ENCODE measurements around the gene MIS18A.
"Not testable (repeated sequence)": the region's sequence is repeated elsewhere in the genome, so short reads cannot be mapped to it uniquely, and the experiment has no call there.

Gene MIS18A

DNA sequence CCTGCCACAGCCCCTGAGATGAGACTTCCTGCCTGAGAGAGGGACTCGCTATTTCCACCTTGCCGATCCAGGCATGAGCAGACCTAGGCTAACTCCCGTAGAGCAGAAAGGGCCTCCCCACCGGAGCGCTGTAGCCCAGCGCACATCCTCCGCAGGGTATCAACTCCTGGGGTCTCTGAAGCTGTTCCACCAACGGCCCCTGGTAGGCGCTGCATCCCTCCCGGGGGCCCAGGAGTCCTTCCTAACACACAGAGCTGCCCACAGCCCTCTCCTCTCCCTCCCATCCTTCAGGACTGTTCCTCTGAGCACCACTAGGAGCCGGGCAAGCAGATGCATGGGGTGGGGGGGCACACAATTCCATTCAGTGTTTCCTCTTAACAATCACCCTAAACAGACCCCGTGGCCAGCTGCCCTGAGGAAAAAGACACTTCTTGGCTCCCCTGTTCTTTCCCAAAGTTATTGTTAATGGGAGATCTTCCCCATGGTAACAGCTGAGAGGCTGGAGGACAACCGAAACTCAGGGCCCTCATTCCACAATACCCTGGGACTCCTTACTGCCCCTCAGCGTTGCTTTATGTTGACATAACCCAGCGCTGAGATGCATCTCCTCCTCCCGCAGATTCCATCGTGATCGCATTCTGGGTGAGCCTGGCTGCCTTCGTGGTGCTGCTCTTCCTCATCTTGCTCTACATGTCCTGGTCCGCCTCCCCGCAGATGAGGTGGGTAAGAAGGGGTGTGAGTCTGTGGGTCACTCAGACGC, 27.4 kb upstream of the MIS18A start:
- DNase-seq (ENCODE audit: low read depth in 4 of 4, low spot score in 1 of 4), result no peak

DNA sequence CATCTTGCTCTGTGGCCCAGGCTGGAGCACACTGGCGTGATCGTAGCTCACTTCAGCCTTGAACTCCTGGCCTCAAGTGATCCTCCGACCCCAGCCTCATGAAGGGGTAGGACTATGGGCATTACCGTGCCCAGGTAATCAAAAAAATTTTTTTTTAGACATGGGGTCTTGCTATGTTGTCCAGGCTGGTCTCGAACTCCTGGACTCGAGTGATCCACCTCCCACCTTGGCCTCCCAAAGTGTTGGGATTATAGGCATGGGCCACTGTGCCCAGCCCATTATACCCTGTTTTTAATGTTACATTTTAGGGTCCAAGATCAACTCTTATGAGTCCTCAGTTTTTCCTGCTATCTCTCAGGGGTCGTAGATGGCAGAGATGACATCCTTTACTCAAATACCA, 26.1 kb upstream of the MIS18A start:
- DNase-seq (ENCODE audit: low read depth in 4 of 4, low spot score in 1 of 4), result no peak

DNA sequence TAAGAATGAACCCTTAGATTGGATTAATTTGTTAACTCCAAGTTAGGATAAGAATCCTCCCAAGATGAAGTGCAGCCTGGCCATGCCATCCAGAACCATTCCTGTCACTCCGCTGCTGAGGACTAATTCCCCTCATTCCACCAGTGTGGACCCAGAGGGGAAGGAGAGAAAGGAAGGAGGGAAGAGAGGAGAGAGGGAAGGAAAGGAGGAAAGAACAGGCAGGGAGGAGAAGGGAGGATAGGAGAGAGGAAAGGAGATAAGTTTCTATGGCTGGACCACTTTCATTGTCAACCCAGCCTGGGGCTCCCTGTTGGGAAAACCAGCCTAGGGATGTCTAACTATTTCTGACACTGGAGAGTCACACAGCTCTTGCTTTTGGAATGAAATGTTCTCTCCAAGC, 24.5 kb upstream of the MIS18A start:
- no peak for DNase-seq (ENCODE audit: low read depth in 4 of 4, low spot score in 1 of 4)

DNA sequence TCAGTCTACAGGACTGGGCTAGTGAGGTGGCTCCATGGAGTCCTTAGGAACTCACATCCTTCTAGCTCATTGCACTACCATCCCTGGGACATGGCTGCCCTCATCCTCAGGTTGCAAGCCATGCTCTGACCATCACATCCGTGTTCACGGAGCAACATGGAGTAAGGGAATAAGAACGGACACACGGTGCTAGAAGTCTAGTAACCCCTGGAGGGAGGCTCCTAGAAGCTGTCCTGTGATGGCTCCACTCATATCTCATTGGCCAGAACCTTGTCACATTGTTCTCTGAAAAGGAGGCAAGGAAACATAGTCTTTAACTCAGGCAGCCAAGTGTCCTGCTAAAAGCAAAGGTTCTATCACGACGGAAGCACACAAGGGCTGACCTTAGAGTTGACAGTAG, 23.7 kb upstream of the MIS18A start:
- DNase-seq (ENCODE audit: low read depth in 4 of 4, low spot score in 1 of 4), result no peak

DNA sequence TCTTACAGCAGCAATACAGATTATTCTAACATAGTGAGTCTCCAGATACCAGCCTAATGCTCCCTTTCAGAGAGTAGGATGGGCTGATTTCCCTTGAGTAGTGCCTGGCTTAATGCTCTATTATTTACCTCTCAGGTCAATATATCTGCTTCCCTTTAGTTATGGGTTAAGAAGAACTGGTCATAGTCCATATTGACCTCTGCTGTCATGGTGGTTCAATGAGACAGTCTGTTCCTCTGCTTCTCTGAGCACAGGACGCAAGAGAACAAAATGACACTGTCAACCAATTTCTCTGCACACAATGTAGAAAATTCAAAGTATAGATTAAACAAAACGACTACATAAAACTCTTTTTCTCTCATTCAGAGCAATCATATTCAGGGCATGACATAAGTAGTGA, 22.7 kb upstream of the MIS18A start:
- DNase-seq (ENCODE audit: low read depth in 4 of 4, low spot score in 1 of 4), result no peak

DNA sequence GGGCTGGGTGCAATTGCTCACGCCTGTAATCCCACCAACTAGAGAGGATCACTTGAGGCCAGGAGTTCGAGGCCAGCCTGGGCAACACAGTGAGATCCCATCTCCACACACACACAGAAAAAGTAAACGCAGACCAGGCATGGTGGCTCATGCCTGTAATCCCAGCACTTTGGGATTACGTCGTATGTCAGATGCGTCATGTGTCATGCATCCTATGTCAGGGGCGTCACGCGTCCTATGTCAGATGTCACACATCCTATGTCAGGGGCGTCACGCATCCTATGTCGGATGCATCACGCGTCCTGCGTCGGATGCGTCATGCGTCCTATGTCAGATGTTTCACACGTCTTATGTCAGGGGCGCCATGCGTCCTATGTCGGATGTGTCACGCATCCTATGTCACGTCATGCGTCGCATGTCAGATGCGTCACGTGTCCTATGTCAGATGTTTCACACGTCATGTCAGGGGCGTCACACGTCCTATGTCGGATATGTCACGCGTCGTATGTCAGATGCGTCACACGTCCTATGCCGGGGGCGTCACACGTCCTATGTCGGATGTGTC, 21.4 kb upstream of the MIS18A start:
- no peak for DNase-seq (ENCODE audit: low read depth in 4 of 4, low spot score in 1 of 4)

DNA sequence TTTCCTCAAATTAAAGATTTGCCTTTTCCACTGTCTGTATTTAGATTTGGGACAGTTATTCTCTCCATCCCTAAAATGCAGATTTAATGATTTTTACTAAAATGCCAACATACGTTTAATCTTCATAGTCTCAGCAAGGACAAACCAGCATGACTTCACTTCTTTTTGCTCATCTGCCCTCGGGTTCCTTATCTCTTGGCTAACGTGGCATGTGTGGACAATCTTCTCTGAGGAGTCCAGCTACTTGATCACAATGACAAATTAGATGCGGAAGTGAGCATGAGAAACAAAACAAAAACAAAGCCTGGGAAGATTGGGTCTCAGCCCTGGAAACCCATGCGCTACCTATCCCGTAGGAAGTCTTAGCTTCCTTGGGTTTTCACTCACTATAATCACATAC, 20.8 kb upstream of the MIS18A start:
- no peak for DNase-seq (ENCODE audit: low read depth in 4 of 4, low spot score in 1 of 4)

DNA sequence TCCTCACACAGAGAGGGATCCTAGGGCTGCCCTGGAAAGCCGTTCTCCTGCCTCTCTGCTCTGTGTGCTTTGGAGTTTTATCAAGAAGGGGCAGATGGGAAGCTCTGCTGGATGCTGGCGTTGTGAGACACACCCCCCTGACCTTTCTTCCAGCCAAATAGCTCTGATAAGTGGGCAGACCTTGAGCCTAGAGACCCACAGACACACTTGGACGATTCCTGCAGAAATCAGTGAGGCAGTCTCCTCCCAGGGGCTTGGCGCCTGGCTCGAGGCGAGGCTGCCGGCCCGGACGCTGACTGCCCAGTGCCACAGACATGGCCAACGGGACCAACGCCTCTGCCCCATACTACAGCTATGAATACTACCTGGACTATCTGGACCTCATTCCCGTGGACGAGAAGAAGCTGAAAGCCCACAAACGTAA, 19.8 kb upstream of the MIS18A start, which contains the start of gene MRAP:
MRAP (plus strand) TSS at position 198 of the 424 bp plus-strand sequence; CDS start at position 315, 117 bp downstream.
- no peak for DNase-seq (ENCODE audit: low read depth in 4 of 4, low spot score in 1 of 4)

DNA sequence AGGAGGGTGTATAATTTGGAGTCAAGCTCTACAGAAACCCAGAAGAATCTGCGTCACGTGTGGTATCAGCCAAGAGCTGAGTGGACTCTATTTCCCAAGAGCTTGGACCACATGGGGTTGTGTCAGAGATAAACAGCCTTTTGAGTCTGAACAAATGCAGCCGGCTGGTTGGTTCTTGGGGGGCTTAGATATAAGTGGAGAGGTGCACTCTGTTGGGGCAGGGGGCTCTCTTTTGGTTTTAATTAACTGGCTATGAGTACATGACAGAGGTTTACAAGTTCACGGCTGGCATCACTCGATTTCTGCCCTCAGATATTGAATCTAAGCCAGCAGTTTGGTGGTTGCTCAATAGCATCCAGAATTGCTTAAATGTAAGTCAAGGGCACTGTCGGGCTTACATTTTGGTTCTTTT, 19.3 kb upstream of the MIS18A start:
- DNase-seq (ENCODE audit: low read depth in 4 of 4, low spot score in 1 of 4), result no peak

DNA sequence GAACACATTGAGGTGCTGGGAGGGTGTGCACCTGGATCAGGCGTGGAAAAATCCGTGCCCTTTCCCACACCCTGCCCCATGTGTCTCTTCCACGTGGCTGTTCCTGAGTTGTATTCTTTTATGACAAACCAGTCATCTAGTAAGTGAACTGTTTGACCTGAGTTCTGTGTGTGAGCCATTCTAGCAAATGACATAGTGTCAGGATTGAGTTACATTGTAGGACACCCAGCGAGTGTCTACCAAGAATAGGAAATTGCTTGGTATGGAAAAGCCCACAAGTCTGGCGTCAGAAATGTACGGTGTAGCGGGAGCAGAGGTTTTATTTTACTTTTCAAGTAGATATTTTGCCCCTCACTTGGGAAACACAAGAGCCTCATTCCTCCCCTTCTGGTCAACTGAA, 18.6 kb upstream of the MIS18A start:
- DNase-seq (ENCODE audit: low read depth in 4 of 4, low spot score in 1 of 4), result no peak

DNA sequence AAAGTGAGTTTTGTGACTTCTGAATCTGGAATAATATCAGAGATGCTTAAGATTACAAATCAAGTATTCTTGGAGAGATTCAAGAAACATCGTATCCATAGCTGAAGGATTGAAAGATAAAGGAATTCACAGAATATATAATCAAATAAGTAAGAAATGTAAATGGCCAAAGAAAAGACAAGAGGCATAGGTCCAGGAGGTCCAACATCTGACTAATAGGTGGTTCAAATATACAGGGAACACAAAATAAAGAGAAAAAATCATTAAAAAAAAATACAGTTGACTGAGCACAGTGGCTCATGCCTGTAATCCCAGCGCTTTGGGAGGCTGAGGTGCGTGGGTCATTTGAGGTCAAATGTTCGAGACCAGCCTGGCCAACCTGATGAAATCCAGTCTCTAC, 6.6 kb upstream of the MIS18A start:
- DNase-seq (ENCODE audit: low read depth in 4 of 4, low spot score in 1 of 4), result no peak

DNA sequence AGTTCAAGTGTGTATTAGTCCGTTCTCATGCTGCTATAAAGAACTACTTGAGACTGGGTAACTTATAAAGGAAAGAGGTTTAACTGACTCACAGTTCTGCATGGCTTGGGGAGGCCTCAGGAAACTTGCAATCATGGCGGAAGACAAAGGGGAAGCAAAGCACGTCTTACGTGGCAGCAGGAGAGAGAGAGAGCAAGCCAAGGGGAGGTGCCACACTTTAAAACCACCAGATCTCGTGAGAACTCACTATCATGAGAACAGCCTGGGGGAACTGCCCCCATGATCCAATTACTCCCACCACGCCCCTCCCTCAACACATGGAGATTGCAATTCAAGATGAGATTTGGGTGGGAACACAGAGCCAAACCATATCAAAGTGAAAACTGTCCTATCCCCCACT, 4.1 kb upstream of the MIS18A start:
- no peak for DNase-seq (ENCODE audit: low read depth in 4 of 4, low spot score in 1 of 4)

DNA sequence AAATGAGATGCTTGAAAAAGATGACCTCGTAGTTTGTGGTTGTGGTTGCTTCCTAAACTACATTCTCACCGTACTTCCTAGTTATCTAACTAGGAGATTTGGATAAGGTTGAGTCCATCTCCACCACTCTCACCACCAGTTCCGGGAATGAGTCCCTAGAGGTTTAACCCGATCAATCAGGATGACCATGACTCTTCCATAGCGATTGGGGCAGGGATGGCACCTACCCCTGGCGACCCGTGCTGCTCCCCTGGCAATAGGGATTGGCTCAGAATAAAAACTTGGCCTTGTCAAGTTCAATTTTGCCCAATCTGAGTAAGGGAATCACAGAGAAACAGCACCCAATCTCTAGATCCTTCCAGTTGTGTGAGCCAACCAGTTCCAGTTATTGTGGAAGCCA, 2.7 kb upstream of the MIS18A start:
- no peak for DNase-seq (ENCODE audit: low read depth in 4 of 4, low spot score in 1 of 4)

DNA sequence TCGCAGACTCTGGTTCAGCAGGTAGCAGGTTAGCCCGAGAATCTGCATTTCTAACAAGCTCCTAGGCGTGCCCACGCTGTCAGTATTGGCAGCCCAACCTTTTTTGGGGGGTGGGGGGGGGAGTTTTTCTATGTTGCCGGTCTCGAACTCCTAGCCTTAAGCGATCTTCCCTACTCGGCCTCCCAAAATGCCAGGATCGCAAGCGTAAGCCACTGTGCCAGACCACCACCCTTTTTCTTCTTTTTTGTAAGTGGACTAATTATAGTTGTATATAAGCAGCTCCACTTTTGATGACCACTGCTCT, 480 bp upstream of the MIS18A start:
- DNase-seq (ENCODE audit: low read depth in 4 of 4, low spot score in 1 of 4), result no peak

DNA sequence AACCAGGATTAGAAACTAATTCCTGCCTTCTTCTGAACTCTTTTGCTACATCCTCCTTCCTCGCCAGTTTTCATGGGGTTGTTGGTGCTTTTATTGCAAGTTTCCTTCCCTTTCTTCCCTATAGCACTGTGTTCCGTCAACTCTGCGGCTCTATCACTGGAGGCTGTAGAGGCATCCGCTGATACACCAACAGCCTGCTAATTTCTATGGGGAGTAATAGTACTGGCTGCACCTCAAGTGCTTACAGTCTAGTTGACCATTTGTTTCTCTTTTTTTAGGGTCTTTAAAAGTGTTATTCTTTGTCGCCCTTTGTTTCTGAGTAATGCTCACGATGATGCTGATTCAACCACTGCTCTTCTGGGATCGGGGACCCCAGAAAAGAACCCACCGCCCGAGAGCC, 746 bp downstream of the MIS18A start:
- DNase-seq (ENCODE audit: low read depth in 4 of 4, low spot score in 1 of 4), result no peak

DNA sequence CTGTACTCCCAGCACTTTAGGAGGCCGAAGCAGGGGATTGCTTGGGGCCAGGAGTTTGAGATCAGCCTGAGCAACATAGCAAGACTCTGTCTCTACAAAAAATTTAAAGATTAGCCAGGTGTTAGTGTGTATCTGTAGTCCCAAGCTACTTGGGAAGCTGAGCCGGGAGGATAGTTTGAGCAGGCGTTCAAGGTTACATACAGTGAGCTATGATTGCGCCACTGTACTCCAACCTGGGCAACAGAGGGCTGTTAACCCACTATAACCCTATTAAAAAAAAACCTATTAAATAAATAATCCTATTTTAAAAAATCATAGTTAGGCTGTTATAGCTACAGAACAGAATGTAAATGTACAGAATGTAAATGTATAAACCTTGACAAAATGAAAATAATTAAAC, 2.2 kb downstream of the MIS18A start:
- no peak for DNase-seq (ENCODE audit: low read depth in 4 of 4, low spot score in 1 of 4)

DNA sequence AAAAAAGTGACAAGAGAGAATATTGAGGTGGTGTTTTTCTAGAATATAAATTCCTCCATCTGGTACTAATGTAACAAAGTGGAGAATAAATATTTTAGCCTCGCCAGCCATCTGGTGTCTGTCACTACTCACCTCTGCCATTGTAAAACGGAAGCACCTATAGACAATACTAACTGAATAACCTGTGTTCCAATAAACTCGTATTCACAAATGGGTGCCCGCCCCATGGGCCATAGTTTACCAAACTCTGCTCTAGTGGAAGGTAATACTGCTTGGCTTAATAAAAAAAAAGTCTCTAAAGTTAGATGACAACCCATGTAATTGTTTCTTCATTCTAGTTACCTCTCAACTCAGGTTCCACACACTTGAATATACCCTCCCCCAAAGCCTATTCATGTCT, 8.1 kb downstream of the MIS18A start:
- DNase-seq (ENCODE audit: low read depth in 4 of 4, low spot score in 1 of 4), result no peak

DNA sequence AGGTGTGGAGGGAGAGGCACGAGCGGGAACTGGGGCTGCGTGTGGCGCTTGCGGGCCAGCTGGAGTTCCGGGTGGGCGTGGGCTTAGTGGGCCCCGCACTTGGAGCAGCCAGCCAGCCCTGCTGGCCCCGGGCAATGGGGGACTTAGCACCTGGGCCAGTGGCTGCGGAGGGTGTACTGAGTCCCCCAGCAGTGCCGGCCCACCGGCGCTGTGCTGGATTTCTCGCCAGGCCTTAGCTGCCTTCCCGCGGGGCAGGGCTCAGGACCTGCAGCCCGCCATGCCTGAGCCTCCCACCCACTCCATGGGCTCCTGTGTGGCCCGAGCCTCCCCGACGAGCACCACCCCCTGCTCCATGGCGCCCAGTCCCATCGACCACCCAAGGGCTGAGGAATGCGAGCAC, 13.5 kb downstream of the MIS18A start:
- not testable (repeated sequence) for DNase-seq (ENCODE audit: low read depth in 4 of 4, low spot score in 1 of 4)

DNA sequence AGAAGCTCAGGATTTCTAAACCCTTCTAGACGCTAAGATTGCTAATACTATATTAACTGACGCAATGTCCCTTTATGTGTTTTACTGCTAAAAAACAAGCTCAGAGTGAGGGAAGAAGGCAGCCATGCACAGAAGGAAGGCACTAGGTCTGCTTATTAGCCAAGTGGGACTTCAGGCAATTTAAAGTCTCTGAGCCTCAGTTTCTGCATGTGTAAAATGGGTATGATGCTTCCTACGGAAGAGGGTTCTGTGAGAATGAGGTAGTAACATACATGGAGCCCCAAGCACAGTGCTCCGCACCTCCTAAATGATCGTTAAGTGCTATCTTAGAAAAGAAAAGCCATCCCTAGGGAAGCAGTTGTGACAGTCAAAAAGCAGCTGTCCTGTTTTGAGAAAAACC, 16.9 kb downstream of the MIS18A start:
- no peak for DNase-seq (ENCODE audit: low read depth in 4 of 4, low spot score in 1 of 4)

DNA sequence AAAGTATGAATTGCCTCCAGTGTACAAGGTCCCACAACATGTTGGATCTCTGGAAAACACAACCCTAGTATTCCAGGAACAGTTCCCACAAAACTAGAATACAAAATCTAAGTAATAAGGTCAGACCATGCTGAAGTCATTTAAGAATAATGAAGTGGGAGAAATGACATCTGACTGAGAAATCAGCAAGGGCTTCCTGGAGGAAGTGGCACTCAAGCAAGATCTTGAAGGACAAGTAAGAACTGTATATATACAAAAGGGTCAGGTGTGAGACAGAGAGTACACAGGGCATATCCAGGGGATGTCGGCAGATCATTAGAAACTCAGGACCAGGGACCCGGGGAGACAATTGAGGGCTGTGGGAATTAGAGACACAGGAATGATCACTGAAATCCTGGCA, 18.7 kb downstream of the MIS18A start:
- no peak for DNase-seq (ENCODE audit: low read depth in 4 of 4, low spot score in 1 of 4)

DNA sequence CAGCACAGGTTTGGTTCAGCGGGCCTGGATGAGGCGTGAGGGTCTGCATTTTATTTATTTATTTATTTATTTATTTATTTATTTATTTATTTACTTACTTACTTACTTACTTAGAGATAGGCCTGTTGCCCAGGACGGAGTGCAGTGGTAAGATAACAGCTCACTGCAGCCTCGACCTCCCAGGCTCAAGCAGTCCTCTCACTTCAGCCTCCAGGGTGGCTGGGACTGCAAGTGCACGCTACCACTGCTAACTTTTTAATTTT, 20.1 kb downstream of the MIS18A start:
- DNase-seq (ENCODE audit: low read depth in 4 of 4, low spot score in 1 of 4), result not testable (repeated sequence)

DNA sequence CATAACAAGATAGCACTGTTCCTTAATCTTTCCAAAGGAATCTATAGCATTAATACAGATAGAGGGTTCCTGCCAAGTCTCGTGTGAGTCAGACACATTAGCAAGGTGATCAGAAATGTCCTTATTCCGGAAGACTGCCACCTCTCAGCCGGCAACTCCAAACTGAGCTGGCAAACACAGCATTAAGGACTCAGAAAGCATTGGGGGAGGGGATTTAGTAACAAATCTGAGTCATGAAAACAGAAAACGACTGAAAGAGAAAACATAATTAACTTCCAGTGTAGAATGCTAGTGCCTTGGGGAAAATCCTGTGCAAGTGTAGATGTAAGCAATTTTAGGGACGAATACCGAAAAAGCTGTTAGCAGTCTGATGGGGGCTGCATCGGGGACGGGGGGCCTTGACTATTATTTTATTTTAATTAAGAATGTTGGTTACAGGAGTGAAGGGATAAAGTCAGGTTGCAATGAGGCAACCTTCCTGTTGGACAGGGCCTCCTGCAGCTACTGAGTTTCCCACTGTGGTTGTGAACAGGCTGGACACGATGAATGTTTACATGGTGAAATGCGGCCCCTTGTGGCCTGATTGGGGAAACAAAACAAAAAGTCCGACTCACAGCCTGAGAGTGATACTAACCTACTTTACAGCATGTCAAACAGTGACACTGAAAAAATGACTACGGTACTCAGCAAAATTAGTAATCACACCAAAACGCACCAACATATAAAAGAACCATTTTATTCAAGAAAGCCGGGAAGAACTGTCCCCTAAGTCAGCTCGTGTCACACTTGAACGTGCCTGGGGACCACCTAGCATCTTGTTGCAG, 20.7 kb downstream of the MIS18A start:
- DNase-seq (ENCODE audit: low read depth in 4 of 4, low spot score in 1 of 4), result peak in 1 of 4 experiments; percentile 33

Data from stimulated activated CD4-positive, alpha-beta T cell treated with anti-CD3 and anti-CD28 coated beads, Interleukin-1b, Interleukin-23, amount 100 ng/mL, for 24 hours (primary cell).